Pons (tissue), 1 donor: ENCODE results near the gene OR5D16.
"Not testable (repeated sequence)": the region's sequence is repeated elsewhere in the genome, so short reads cannot be mapped to it uniquely, and the experiment has no call there.

ENCODE experiments used
- DNase-seq: peaks from one replicate; pipeline ENCODE4 v3.0.0-alpha.2; 2016; ENCODE audit warnings: low spot score

OR5D16 gene

GRCh38 chr11:55838452-55838851 is at the start of gene OR5D16:
OR5D16 (plus strand) TSS chr11:55838752; CDS start chr11:55838752, 0 bp downstream.
- DNase-seq: no peak

- no peak for DNase-seq
Observed at GRCh38 chr11:55791606-55792005, 46.9 kb upstream of the OR5D16 start.

- DNase-seq: no peak
Observed at GRCh38 chr11:55793321-55793720, 45.2 kb upstream of the OR5D16 start.

- DNase-seq: no peak
Observed at GRCh38 chr11:55795256-55795655, 43.3 kb upstream of the OR5D16 start, which contains the start of gene OR5D14. OR5D14 (plus strand) TSS chr11:55795556; CDS start chr11:55795556, 0 bp downstream.

- DNase-seq: no peak
Observed at GRCh38 chr11:55806248-55806647, 32.3 kb upstream of the OR5D16 start.

- no peak for DNase-seq
Observed at GRCh38 chr11:55811067-55811466, 27.5 kb upstream of the OR5D16 start, which contains the start of gene OR5L1. OR5L1 (plus strand) TSS chr11:55811367; CDS start chr11:55811467, 100 bp downstream.

- no peak for DNase-seq
Observed at GRCh38 chr11:55819330-55819729, 19.2 kb upstream of the OR5D16 start, which contains the start of gene OR5D18. OR5D18 (plus strand) TSS chr11:55819630; CDS start chr11:55819630, 0 bp downstream.

GRCh38 chr11:55826919-55827318 is 11.6 kb upstream of the OR5D16 start, which contains the start of gene OR5L2:
OR5L2 (plus strand) TSS chr11:55827219; CDS start chr11:55827219, 0 bp downstream.
- DNase-seq: no peak

GRCh38 chr11:55847453-55847852 is 8.9 kb downstream of the OR5D16 start:
- DNase-seq: no peak

GRCh38 chr11:55849037-55849436 is 10.5 kb downstream of the OR5D16 start:
- DNase-seq: no peak

- no peak for DNase-seq
Observed at GRCh38 chr11:55852141-55852540, 13.6 kb downstream of the OR5D16 start.

- DNase-seq: no peak
Observed at GRCh38 chr11:55854704-55855103, 16.2 kb downstream of the OR5D16 start.

GRCh38 chr11:55867354-55867753 is 28.8 kb downstream of the OR5D16 start:
- not testable (repeated sequence) for DNase-seq

- not testable (repeated sequence) for DNase-seq
Observed at GRCh38 chr11:55872731-55873130, 34.2 kb downstream of the OR5D16 start.

- not testable (repeated sequence) for DNase-seq
Observed at GRCh38 chr11:55873146-55873545, 34.6 kb downstream of the OR5D16 start.

GRCh38 chr11:55882997-55883396 is 44.4 kb downstream of the OR5D16 start, which contains the start of gene TRIM51:
TRIM51 (plus strand) TSS chr11:55883297; CDS start chr11:55885429, 2,132 bp downstream.
- not testable (repeated sequence) for DNase-seq

- not testable (repeated sequence) for DNase-seq
Observed at GRCh38 chr11:55884995-55885394, 46.4 kb downstream of the OR5D16 start.

GRCh38 chr11:55885481-55885880 is 46.9 kb downstream of the OR5D16 start:
- not testable (repeated sequence) for DNase-seq
